LHCN-M2 (cell line): ENCODE data around the gene HOXC12. TPM values are rescaled to one million over a fixed set of nuclear protein-coding genes. Genes with fewer than 3 reads are reported as not detected.

Experiments
- DNase-seq: peaks from one replicate; pipeline ENCODE4 v3.0.0-alpha.2; 2012; ENCODE audit warnings: low read depth
- total RNA-seq: library from RNA; depleted of rRNA; stranded (reverse); fragments of >200 nt; gene quantifications from 2 replicates; pipeline ENCODE4 v1.2.3, GENCODE V29; 2014; rRNA removed

Gene HOXC12
- total RNA-seq, 1 experiment from 2014 or later = 0.34 TPM

DNA sequence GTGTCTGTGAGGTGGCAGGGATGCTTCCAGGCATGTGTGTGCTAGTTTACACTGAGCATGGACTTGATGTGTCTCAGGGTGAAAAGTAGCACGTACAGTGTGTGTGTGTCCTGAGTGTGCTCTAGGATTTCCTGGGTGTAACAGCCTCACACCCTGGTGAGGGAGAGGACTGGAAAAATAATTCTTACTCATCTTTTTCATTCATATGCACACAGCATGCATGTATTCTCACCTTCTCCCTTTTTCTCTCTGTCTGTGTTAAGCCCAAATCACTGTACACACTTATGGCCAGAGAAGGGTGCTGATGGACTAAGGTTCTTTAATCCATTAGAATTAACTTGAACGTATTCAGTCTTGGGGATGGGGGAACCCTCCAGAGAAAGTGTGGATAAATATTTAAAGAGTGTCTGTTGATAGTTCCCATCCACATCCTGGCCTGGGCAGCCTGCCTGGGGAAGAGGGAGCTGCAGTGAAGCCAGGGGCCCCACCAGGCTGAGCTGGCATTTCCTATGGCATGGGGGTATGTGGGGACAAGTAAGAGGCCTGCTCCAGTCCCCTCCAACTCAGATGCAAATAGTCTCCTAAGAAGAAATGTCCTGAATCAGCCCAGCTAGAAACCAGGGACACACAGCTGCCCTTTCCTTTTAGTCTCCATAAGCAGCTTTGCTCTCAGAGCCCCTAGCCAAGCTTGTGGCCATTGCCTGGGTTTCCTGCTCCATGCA, 53.0 kb downstream of the HOXC12 start:
- no peak for DNase-seq

DNA sequence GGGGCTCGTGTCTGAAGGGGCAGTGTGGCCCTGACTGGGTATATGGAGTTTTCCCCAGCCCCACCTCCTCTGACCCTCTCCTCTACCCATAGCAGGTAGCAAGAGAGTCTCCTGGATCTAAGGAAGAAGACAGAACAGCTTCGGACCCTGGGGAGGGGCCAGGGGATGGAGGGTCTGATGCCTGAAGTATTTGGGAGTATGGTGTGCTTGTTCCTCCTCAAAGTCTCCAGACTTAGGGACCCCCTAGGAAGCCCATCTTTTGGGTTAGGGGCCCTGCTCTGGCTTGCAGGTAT, 53.5 kb downstream of the HOXC12 start:
- no peak for DNase-seq

Other genes starting within 250 kb of the HOXC12 start
- 49.0 and 69.4 TPM in 2 replicates for gene CALCOCO1, start 227.5 kb upstream of the HOXC12 start, total RNA-seq
- not detected in 2 replicates for gene CISTR, start 202.9 kb upstream of the HOXC12 start, total RNA-seq
- 9.1 and 9.4 TPM in 2 replicates for gene HOXC13, start 16.1 kb upstream of the HOXC12 start, total RNA-seq
- gene HOXC11, start 18.2 kb downstream of the HOXC12 start, total RNA-seq = 3.2 and 3.4 TPM in 2 replicates
- gene HOTAIR, start 20.1 kb downstream of the HOXC12 start, total RNA-seq = 3.3 and 7.0 TPM in 2 replicates
- 6.9 and 7.5 TPM in 2 replicates for gene HOXC10, start 30.2 kb downstream of the HOXC12 start, total RNA-seq
- 7.8 and 8.8 TPM in 2 replicates for gene HOXC9, start 45.3 kb downstream of the HOXC12 start, total RNA-seq
- 8.7 and 10.0 TPM in 2 replicates for gene HOXC8, start 54.1 kb downstream of the HOXC12 start, total RNA-seq
- gene HOXC6, start 73.5 kb downstream of the HOXC12 start, total RNA-seq = 5.3 and 5.6 TPM in 2 replicates
- 1.8 and 2.9 TPM in 2 replicates for gene HOXC5, start 78.1 kb downstream of the HOXC12 start, total RNA-seq
- 2.9 and 4.2 TPM in 2 replicates for gene HOXC4, start 98.9 kb downstream of the HOXC12 start, total RNA-seq
- gene SMUG1, start 234.1 kb downstream of the HOXC12 start, total RNA-seq = 57.6 and 69.9 TPM in 2 replicates